AG09319 (cell line): ENCODE results near the gene CTDSPL.

Experiments
- DNase-seq: peaks from one replicate; pipeline ENCODE4 v3.0.0-alpha.2; 2010; ENCODE audit warnings: low read depth; ENCODE audit errors: extremely low read depth
- TF ChIP-seq, protein P1 (sequence below): IDR thresholded peaks from 2 replicates; pipeline ENCODE4 v1.5.1; 2011; ENCODE audit warnings: low read depth, mild to moderate bottlenecking, inconsistent platforms, low read length, moderate library complexity

Gene CTDSPL

GRCh38 chr3:38016410-38016809, 154.7 kb downstream of the CTDSPL start:
- TF ChIP-seq, protein P1, sequence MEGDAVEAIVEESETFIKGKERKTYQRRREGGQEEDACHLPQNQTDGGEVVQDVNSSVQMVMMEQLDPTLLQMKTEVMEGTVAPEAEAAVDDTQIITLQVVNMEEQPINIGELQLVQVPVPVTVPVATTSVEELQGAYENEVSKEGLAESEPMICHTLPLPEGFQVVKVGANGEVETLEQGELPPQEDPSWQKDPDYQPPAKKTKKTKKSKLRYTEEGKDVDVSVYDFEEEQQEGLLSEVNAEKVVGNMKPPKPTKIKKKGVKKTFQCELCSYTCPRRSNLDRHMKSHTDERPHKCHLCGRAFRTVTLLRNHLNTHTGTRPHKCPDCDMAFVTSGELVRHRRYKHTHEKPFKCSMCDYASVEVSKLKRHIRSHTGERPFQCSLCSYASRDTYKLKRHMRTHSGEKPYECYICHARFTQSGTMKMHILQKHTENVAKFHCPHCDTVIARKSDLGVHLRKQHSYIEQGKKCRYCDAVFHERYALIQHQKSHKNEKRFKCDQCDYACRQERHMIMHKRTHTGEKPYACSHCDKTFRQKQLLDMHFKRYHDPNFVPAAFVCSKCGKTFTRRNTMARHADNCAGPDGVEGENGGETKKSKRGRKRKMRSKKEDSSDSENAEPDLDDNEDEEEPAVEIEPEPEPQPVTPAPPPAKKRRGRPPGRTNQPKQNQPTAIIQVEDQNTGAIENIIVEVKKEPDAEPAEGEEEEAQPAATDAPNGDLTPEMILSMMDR: no peak
- DNase-seq: no peak

DNA sequence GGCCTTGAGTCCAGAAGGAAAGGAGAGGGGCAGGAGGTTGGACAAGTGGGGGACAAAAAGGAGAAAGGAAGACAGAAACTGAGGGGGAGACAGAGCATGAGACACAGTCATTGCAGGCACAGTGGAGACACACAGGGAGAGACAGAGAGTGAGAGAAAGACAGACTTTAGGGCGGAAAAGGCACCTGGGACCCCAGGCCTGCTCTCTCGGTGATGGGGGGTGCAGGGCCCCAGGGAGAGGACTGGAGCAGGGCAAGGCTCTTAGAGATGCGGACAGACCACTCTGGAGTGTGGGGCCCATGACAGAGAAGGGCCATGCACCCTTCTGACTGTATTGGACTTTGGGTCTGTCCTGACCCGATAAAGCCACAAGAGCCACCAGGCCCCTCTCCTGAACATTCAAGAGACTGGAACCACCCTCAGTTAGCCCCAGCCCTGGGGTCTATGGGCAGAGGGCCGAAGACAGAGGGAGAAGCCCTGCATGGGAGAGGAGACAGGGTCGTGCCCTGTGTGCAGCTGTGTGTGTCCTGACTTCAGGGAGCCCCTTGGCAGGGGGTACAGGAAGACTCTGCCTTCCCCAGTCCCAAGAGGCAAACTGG, 155.3 kb downstream of the CTDSPL start:
- TF ChIP-seq, protein P1: no peak
- no peak for DNase-seq

DNA sequence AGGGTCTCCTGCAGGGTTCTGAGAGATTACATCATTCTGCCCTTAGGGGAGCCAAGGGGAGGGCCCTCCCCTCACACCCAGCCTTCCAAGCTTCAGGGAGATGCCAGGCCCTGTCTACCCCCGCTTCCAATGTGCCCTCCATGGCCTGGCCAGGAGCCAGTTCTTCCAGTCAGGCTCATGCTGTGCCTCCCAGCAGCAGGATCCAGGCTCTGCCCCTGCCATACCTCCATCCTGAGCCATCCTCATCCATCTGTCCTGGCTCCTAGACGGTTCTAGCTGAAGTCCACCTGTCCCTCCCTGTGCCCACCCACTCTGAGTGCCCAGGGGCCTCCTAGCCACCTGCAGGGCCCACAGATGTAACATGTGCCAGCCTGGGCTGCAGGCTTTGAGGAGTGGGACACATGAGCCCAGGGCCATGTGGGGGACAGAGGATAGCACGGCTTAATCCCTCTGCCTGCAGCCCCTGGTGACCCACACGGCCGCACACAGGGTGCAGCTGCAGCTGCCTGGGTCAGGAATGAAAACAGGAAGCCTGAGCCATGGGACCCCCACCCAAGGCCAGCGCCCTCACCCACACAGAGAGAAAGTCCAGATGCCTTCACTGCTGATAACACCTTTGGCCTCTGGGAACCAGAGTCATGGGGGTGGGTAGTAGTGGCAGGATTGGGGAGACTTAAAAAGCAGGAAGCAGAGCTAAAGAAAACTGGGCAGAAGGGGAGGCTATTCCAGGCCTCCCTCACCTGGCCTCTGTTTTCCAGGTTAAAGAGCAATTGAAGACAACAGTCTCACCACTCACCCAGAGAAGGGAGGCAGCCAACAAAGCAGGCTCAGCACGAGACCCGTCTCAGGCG, 156.0 kb downstream of the CTDSPL start:
- TF ChIP-seq, protein P1: no peak

DNA sequence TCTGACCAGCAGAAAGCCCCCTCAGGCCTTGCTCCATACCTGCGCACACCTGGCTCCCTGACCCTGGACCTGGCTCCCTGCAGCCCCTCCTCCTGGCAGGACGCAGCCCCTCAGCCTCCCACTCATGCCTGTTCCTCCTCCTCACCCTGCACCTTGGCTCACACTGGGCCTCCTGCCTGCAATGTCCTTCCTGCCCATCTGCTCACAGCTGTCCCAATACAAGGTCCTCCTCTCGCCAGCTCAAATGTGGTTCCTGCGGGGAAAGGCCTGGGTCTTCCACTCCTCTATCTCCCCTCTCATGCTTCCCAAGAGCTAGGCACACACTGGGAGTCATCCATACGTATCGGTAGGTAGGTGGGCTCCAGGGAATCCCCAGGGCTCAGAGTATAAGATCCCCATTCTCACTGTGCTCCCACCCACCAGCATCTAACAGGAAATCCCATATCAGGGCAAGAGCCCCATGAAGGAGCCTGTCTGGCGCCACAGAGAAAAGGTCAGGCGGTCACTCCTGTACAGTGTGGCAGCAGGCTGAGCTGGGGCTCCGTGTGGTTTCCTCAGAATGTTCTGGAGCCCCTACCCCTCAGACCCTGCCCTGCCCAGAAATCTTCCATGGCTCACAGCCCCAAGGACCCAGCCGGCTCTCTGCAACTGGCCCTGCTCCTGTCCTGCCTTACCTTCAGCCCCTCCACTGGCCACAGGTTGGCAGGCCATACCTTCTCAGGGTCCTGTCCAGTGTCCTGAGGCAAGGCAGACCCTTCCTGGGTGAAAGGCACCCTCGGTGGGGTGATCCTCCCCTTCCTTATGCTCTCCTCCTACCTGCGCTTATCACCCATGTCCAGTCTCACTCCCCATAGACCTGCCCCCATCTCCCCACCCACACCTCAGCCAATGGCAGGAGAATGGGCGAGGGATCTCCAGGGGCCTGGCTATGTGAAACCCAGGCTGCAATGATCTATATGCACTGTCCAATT, 156.9 kb downstream of the CTDSPL start:
- TF ChIP-seq, protein P1: no peak
- no peak for DNase-seq

More for the DNA sequence above, 156.0 kb downstream of the CTDSPL start:
- no peak for DNase-seq

DNA sequence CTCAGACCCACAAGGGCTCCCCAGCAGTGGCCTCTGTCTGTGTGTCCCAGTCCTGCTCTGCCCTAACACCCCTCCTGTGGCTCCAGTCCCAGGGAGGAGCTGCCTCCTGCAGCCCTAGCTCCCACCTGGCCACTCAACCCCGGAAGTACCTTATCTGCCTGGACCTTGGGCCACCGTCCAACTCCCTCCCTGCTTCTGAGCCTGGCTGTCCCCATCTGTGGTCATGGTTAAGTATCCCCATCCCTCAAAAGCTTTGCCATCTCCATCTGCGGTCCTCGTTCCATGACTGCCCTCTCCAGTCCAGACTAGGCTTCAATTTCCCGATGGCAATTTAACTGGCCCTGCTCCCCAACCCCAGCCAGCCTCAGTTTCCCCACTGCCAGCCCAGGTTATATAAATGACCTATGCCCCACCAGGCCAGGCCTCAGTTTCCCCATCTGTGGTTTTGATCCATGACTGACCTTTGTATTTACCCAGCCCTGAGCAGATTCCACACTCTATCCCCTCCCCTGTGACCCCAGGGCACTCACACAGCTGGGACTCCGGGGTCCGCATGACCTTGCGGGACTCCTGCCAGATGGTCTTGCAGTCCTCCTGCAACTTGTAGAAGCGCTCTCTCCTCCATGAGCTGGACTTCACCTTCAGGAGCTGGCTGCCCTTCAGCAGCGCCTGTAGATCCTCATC, 158.1 kb downstream of the CTDSPL start:
- no peak for DNase-seq
- TF ChIP-seq, protein P1: no peak

DNA sequence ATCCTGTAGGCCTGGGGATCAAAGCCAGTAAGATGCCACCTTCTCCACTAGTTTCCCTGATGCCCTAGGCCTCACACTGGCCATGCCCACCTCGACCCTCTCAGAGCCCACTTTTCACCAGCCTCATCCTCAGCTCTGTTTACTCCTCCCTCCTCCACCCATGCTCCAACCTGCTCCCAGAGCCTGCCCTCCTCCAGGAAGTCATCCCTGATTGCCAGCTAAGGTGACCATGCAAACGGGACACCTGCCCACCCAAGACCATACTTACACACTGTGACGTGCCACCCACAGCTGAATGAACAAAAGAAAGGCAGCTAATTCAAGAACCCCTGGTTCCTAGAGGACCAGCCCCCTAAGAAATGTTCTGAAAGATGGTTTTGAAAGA, 158.7 kb downstream of the CTDSPL start:
- TF ChIP-seq, protein P1: no peak
- no peak for DNase-seq
